ENCODE measurements around the gene TRIM31. TPM values are rescaled to one million over a fixed set of nuclear protein-coding genes. Genes with fewer than 3 reads are reported as not detected.

The TRIM31 gene
- total RNA-seq, 1 donor: not detected

DNA sequence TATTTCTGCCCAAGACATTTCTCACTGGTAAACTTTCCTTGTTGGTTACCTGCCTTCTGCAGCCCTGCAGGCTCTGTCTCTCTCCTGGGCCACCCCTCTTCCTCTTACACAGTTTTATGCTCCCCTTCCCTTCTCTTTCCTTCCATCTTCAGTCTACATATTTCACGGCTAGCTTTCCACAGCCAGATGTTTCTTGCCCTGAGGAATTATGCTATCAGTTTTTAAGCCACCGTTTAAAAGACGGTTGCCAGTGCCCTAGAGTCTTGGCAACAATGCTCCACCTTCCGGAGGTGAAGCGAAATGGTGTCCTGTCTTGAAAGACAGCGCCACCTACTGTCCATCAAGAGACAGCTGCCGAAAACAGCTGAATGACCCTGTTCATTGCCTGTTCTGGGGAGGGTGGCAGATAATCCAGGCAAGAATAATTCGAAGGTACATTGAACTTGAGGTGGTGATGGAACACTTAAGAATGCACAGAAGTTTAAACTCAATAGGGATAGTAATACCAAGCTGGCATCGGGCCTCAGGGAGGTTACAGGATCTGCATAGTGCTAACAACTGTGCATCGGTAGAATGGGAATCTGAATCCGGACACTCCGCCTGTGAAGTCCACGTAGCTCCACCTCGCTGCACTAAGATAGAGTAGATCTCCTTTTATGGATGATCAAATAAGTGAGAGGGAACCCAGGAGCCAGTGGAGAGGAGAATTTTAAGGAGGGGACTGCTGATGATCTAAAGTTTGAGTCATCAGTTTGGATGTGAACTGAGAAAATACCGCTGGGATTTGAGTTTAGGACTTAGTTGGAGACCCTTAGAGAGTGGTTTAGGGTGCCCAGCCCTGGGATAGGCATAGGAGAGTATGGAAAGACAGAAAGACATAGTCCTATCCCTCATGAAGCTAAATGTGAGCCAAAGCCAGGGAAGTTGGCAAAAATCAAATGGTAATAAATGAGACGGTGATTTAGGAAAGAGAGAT, 18.3 kb upstream of the TRIM31 start:
- no peak overlapping the region for H3K27ac ChIP-seq (ENCODE audit: low read depth, low read length)
- TF ChIP-seq, protein P1, sequence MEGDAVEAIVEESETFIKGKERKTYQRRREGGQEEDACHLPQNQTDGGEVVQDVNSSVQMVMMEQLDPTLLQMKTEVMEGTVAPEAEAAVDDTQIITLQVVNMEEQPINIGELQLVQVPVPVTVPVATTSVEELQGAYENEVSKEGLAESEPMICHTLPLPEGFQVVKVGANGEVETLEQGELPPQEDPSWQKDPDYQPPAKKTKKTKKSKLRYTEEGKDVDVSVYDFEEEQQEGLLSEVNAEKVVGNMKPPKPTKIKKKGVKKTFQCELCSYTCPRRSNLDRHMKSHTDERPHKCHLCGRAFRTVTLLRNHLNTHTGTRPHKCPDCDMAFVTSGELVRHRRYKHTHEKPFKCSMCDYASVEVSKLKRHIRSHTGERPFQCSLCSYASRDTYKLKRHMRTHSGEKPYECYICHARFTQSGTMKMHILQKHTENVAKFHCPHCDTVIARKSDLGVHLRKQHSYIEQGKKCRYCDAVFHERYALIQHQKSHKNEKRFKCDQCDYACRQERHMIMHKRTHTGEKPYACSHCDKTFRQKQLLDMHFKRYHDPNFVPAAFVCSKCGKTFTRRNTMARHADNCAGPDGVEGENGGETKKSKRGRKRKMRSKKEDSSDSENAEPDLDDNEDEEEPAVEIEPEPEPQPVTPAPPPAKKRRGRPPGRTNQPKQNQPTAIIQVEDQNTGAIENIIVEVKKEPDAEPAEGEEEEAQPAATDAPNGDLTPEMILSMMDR (IDR thresholded peaks at IDR 0.05; ENCODE audit: extremely low read depth, low read depth, low read length): peak; percentile 100
- DNase-seq (ENCODE audit: insufficient read length, low spot score, missing footprints): peak; percentile 92
- H3K4me3 ChIP-seq (ENCODE audit: insufficient read depth, low read length): no peak overlapping the region
- no peaks in the 10 kb centered on the region for H4K20me1 ChIP-seq (ENCODE audit: insufficient read depth, low read length)
- peaks cover 3% of the 10 kb centered on the region for H3K4me1 ChIP-seq (ENCODE audit: insufficient read depth, low read length)
- H3K79me2 ChIP-seq (ENCODE audit: insufficient read depth, low read length): no peaks in the 10 kb centered on the region
- no peaks in the 10 kb centered on the region for H3K9me3 ChIP-seq (ENCODE audit: low read depth, low read length)
- H3K4me2 ChIP-seq (ENCODE audit: insufficient read depth, low read length): no peak overlapping the region
- H2AFZ ChIP-seq (ENCODE audit: low read length): no peak overlapping the region
- H3K27me3 ChIP-seq (ENCODE audit: insufficient read depth, low read length): peaks cover 81% of the 10 kb centered on the region
- no peaks in the 10 kb centered on the region for H3K36me3 ChIP-seq (ENCODE audit: insufficient read depth, low read length)

DNA sequence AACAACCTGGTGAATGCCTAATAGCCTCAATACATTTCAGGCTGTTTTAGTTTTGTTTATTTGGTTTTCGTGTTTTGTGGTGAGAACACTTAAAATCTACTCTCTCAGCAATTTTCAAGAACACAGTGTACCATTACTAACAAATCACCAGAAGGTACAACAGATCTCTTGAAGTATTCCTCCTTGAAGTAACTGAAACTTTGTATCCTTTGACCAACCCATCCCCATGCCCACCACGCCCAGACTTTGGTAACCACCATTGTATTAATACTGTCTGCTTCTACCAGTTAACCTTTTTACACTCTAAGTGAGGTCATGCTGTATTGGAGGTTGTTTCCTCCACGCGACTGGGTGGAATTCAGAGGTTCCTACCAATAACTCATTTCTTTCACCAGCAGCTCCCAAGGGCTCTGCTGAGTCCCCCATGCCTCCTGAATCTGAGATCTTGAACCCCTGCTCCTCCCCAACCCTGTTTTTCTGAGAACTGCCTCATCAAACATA, 17.3 kb upstream of the TRIM31 start:
- no peaks in the 10 kb centered on the region for H3K36me3 ChIP-seq (ENCODE audit: insufficient read depth, low read length)
- H3K4me3 ChIP-seq (ENCODE audit: insufficient read depth, low read length): no peak overlapping the region
- H3K4me2 ChIP-seq (ENCODE audit: insufficient read depth, low read length): no peak overlapping the region
- no peaks in the 10 kb centered on the region for H3K79me2 ChIP-seq (ENCODE audit: insufficient read depth, low read length)
- no peak overlapping the region for H2AFZ ChIP-seq (ENCODE audit: low read length)
- no peak overlapping the region for H3K27ac ChIP-seq (ENCODE audit: low read depth, low read length)
- peaks cover 83% of the 10 kb centered on the region for H3K27me3 ChIP-seq (ENCODE audit: insufficient read depth, low read length)
- DNase-seq (ENCODE audit: insufficient read length, low spot score, missing footprints): no peak
- TF ChIP-seq, protein P1 (IDR thresholded peaks at IDR 0.05; ENCODE audit: extremely low read depth, low read depth, low read length): no peak
- H4K20me1 ChIP-seq (ENCODE audit: insufficient read depth, low read length): no peaks in the 10 kb centered on the region
- no peaks in the 10 kb centered on the region for H3K9me3 ChIP-seq (ENCODE audit: low read depth, low read length)
- H3K4me1 ChIP-seq (ENCODE audit: insufficient read depth, low read length): peaks cover 3% of the 10 kb centered on the region

DNA sequence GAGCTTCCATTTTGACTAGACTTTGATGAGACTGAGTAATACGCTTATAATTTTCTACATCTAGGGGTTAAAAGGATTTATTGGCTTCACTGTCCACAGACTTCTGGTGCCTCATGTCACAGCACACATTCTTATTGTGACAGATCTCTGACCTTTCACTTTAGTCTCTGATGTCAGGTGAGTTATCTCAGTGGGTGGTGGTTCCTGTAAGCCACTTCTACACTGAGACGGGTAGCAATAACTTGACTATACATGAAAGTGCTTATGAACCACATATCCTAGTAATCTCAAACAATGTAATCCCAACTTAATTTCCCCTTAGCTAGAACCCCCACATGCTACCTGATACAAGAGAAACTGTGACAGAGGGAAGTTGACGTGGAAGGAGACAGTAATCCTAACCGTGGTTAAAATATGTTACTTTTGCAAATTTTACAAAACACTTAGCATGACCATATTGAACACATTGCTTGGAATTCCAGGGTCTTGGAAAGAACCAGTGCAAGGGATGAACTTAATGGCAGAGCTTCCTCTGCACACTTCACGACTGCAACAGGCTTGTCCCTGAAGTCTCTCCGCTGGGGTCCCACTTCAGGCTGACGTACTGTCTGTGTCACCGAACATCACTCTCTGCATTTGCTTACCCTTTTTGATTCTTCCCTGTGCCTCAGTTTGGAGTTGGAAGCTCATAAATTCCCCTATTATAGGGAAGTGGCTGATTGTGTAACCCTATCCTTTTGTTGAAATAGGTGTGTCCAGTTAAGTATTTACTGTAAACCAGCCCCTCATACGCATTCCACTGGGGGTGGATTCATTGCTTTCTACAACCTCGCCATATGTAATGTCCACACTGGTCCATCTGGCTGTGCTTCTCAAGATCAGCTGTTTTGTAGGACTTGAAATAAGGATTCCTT, 16.6 kb upstream of the TRIM31 start:
- no peak for DNase-seq (ENCODE audit: insufficient read length, low spot score, missing footprints)
- no peaks in the 10 kb centered on the region for H4K20me1 ChIP-seq (ENCODE audit: insufficient read depth, low read length)
- peaks cover 86% of the 10 kb centered on the region for H3K27me3 ChIP-seq (ENCODE audit: insufficient read depth, low read length)
- no peaks in the 10 kb centered on the region for H3K79me2 ChIP-seq (ENCODE audit: insufficient read depth, low read length)
- H2AFZ ChIP-seq (ENCODE audit: low read length): no peak overlapping the region
- H3K27ac ChIP-seq (ENCODE audit: low read depth, low read length): no peak overlapping the region
- H3K36me3 ChIP-seq (ENCODE audit: insufficient read depth, low read length): no peaks in the 10 kb centered on the region
- H3K4me2 ChIP-seq (ENCODE audit: insufficient read depth, low read length): no peak overlapping the region
- peaks cover 3% of the 10 kb centered on the region for H3K4me1 ChIP-seq (ENCODE audit: insufficient read depth, low read length)
- TF ChIP-seq, protein P1 (IDR thresholded peaks at IDR 0.05; ENCODE audit: extremely low read depth, low read depth, low read length): no peak
- no peaks in the 10 kb centered on the region for H3K9me3 ChIP-seq (ENCODE audit: low read depth, low read length)
- no peak overlapping the region for H3K4me3 ChIP-seq (ENCODE audit: insufficient read depth, low read length)
